HG02798 (cell line): ENCODE data around the gene PLA2G15.
"Not testable (repeated sequence)": the region's sequence is repeated elsewhere in the genome, so short reads cannot be mapped to it uniquely, and the experiment has no call there.

Experiments used
- ATAC-seq: cut with Tn5 transposase; IDR thresholded peaks from one replicate; pipeline ENCODE4 v1.9.1; 2021; ENCODE audit warnings: mild to moderate bottlenecking; ENCODE audit not compliant: unreplicated experiment, poor library complexity

Gene PLA2G15

GRCh38 chr16:68273896-68274295 is 28.7 kb downstream of the PLA2G15 start:
- no peak for ATAC-seq

DNA sequence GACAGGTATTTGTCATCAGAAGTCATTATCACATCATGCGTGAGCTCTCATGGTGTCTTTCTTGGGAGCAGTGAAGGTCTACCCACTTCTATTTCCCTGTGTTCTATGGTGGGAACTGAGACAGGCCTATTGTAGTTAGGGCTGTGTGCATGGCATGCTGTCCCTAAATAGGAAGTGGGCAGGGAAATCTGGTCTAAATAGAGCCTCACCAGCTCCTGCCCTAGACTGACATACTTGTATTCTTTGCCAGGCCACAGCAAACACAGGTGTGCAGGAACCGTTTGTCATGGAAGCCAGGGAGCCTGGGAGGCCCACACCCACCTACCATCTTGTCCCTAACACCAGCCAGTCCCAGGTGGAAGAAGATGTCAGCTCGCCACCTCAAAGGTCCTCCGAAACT is 29.3 kb downstream of the PLA2G15 start:
- ATAC-seq, result no peak

DNA sequence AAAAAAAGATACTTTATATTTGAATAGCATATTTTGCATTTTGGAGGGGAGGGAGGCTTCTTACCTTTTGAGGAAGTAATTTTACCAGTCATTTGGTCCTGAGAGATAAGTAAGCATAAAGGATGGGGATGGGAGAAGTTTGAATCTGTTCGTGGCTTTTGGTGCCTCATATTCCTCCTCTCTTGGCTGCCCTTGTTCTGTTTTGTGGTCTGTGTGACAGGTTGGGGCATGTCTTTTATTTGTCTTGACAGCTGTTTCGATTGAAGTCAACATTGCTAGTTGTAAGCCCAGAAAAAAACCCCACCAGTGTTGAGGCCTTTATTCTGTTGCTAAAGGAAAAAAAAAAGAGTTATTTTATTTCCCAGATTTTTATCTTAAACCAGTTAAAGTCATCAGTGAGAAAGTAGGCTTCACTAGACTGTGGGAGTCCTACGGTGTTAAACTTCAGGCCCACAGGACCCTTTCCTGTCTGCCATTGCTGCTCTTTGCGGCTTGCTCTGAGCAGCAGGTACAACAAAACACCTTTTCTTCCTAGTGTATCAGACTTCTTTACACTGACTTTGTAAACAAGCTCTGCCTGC is 30.5 kb downstream of the PLA2G15 start:
- ATAC-seq, result peak; percentile 84

GRCh38 chr16:68276223-68276622 is 31.1 kb downstream of the PLA2G15 start:
- ATAC-seq, result no peak

GRCh38 chr16:68279726-68280558 is 34.8 kb downstream of the PLA2G15 start:
- ATAC-seq, result no peak

DNA sequence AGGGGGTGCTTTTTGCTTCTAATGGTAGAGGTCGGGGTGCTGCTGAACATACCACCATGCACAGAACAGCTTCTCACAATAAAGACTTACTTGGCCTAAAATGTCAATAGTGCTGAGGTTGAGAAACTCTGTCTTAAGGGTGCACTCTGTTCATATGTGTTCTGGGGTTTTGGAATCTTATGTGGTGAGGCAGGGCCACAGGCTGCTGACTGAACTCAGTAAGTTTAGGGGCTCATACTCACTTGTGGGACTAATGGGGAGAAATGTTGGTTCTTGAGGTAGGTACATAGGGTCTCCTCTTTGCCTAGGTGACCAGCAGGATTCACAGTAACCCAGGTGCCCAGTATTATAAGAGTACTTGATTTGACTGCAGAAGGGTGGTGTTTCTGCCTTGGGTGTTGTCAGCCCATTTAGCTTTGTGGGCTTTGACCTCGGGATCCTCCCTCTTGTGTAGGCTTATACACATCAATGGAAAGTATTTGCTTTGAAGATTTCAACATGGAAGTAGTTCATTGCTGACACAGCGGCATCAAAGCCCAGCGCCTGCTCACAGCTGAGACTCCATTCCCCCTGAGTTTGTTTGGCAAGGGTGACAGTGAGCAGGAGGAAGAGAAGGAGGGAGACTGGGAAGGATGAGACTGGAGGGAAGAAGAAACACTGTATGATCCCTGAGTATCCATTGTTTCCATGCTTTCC is 36.3 kb downstream of the PLA2G15 start:
- ATAC-seq, result no peak

DNA sequence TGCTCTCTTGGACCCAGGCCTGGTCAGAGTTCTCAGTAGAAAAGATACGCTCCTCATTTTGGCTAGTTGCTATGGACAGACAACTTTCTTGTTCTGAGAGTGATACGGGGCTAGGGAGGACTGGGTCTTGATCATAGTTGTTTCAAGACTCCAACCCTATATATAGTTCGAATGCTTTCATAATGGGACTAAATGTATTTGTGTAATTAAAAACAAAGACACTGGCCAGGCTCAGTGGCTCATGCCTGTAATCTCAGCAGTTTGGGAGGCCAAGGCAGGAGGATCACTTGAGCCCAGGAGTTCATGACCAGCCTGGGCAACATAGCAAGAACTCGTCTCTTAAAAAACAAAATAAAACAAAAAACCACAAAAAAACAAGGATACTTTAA is 36.9 kb downstream of the PLA2G15 start:
- no peak for ATAC-seq

DNA sequence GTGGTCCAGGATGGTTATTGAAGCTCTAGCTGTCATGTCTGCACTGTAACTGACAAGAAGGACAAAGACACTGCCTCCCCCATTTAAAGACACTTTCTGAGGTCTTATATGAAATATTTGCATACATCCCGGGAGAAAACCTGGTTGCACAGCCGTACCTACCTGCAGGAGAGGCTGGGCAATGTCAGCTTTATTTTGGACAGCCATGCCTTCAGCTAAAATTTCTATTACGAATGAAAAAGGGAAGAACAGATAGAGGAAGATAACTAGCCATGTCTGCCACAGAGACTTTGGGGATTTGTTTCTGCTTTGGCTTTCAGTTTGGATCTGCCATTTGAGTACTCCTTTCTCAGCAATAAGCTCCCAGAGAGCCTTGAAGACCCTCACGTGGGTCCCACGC is 38.2 kb downstream of the PLA2G15 start:
- ATAC-seq, result no peak

GRCh38 chr16:68283801-68284598 is 38.8 kb downstream of the PLA2G15 start:
- peak; percentile 51 for ATAC-seq

DNA sequence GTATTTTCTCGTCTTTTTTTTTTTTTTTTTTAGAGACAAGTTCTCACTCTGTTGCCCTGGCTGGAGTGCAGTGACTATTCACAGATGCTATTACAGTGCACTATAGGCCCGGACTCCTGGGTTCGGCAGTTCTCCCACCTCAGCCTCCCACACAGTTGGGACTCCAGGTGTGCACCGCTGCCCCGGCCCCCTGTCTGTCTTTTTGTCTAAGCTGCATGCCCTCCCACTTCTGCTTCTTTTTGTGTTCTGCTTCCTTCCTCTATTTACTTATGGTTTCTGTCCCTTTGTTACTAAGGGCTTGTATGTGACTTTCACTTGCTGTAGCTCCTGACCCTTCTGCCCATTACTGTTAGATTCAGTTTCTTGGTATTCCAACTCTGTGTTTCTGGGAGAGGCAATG is 39.7 kb downstream of the PLA2G15 start:
- ATAC-seq, result peak; percentile 64

DNA sequence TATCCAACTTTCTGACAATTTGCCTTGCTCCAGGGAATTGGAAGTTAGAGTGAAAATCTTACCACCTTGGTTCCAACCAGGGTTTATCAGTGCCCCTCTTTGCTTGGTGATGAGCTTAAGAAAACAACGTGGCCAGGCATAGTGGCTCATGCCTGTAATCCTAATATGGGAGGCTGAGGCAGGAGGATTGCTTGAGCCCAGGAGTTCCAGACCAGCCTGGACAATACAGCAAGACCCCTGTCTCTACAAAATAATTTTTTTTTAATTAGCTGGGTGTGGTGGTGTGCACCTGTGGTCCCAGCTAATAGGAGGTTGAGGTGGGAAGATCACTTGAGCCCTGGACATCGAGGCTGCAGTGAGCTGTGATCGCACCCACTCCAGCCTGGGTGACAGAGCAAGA is 40.5 kb downstream of the PLA2G15 start:
- ATAC-seq, result no peak

DNA sequence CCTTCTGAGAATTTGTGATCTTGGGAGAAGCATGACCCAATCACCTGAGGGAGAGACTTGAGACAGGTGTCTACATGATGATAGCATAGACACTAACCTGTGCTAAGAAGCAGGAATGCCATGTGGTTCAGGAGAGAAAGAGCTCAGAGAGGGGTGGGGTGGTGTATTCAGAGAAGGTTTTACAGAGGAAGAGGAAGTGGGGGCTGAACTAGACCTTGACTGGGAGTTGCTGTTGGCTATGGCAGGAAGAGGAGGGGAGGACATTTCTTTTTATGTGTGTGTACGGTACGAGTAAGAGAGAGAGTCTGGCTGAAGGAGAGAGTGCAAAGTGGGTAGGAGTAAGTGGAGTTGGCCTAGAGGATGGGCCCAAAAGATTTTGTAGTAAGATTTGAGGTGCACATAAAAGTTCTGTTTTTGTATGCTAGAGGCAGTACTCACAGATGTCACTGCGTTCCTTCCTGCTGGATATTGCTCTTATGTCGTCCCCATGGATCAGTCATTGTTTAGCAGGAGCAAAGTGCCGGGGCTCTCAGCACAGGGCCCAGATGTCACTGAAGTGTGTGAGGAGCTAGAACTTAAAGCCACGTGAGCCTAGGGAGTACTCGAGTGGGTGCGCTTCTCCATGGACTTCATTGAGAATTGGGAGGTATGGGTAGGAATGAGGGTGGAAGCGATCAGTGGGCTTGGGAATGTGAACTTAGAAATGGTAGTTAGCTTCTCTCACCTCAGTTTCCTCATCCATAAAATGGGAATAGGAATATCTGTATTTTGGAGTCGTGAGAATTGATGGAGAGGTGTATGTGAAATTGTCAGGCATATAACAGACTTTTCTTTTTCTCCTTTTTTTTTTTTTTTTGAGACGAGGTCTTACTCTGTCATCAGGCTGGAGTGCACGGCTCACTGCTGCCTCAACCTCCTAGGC is 41.2 kb downstream of the PLA2G15 start:
- no peak for ATAC-seq

DNA sequence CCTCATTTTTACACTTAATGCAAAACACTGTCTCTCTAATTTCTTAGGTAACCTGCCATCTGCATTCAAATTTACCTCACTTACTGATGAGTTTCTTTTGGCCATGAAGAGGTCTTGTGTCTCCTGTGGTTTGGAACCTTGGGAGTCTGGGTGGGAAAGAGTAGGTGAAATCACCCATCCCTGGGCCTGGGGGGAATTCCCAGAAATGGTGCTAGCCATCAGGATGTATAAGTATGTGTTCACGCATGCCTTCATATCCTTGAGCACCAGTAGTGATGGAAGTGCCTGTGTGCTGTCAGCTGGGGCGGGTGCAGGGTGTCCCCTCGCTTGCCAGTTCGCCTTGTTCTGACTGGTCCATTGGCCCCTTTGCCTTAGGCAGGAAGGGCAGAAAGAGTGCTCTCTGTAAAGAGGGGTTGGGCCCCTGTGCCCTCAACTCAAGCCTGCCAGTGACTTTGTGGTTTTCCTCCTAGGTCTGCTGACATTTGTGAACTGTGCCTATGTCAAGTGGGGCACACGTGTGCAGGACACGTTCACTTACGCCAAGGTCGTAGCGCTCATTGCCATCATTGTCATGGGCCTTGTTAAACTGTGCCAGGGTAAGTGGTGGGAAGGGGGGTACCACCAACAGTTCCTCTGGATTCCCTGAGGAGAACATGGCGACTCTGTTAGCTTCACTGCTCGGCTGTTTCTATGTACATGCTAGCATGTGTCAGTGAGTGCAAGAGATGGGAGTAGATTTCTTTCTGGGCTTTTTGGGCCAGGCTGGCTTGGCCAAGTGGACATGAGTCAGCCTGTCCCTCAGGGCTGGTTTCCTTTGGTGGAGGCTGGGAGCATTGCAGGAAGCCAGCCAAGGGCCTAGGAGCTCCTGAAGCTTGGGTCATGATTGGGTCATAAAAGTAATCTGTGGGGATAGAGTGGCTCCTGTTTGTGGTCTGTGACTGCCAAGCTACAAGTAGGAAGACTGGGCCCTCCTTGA is 42.4 kb downstream of the PLA2G15 start:
- no peak for ATAC-seq

DNA sequence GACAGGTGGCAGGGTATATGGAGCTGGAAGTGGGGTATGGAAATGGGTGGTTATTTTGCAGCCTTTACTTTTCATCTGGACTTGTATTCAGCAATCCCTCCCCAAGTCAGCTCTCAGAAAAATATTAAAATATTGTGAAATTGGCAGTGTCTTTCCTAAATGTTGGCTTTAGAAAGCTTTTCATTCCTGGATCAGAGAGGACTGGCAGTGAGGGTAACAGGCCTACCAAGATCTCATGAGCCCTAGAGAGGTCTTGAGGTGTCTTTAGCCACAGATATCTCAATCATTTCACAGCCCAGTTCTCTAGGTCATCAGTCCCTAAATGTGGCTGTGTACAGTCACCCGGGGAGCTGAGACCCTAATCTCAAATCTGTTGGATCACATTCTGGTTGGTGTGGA is 43.1 kb downstream of the PLA2G15 start:
- ATAC-seq, result no peak

DNA sequence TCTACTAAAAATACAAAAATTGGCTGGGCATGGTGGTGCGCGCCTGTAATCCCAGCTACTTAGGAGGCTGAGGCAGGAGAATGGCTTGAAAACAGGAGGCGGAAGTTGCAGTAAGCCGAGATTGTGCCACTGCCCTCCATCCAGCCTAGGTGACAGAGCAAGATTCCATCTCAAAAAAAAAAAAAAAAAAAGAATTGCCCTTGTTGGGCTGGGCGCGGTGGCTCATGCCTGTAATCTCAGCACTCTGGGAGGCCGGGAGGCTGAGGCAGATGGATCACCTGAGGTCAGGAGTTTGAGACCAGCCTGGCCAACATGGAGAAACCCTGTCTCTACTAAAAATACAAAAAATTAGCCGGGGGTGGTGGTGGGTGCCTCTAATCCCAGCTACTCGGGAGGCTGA is 43.6 kb downstream of the PLA2G15 start:
- not testable (repeated sequence) for ATAC-seq

DNA sequence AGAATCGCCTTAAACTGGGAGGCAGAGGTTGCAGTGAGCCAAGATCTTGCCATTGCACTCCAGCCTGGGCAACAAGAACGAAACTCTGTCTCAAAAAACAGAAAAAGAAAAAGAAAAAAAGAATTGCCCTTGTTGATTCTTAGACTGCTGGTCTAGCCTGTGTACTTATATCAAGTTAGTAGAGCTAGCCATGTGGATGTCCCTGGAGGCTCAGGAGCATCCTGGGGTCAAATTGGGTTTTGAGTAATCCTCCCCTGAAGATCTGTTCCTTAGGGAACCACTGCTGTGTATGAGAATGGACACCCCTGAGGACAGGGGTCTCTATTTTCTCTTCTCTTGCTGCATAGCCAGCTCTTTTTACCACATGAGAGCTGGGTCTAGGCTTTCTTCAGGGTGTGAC is 44.0 kb downstream of the PLA2G15 start:
- ATAC-seq, result no peak

GRCh38 chr16:68289621-68290329 is 44.6 kb downstream of the PLA2G15 start:
- peak; percentile 77 for ATAC-seq

- no peak for ATAC-seq
Observed at GRCh38 chr16:68290450-68290849, 45.3 kb downstream of the PLA2G15 start.
